IMR-90 (cell line): ENCODE measurements around the gene MRPL10. TPM values are rescaled to one million over a fixed set of nuclear protein-coding genes. Genes with fewer than 3 reads are reported as not detected.

Source experiments
- ATAC-seq: fragments of 200-7000 bp; cut with Tn5 transposase; 2 replicates; pipeline ENCODE4 v1.9.1; 2020; ENCODE audit warnings: low read depth, mild to moderate bottlenecking, moderate library complexity
- BruUV-seq: library from RNA; stranded (reverse); fragments of 400-500 nt; replicated peaks from 2 replicates; lab custom pipeline; 2021; lab: Mats Ljungman, UMichigan
- CTCF ChIA-PET: fragments of 300-600 bp; formaldehyde crosslinking; extraction: SDS; loops from one replicate; lab custom pipeline; 2021; ENCODE audit warnings: antibody characterized with exemption; lab: Yijun Ruan, JAX
- POLR2A ChIA-PET: fragments of 300-600 bp; sonication (Branson Sonifier 250); formaldehyde crosslinking; loops from one replicate; lab custom pipeline; 2022; ENCODE audit warnings: antibody characterized with exemption; ENCODE audit not compliant: unreplicated experiment; lab: Charles Lee
- DNase-seq: peaks from one replicate; pipeline ENCODE4 v3.0.0; 2013
- H2AFZ ChIP-seq: replicated peaks from 2 replicates; pipeline ENCODE3; 2013; ENCODE audit warnings: low read length, mild to moderate bottlenecking; ENCODE audit not compliant: poor library complexity
- H2AK5ac ChIP-seq: 2 replicates; pipeline ENCODE4 v1.6.1; 2013; ENCODE audit warnings: low read depth, low read length, inconsistent platforms
- H2AK9ac ChIP-seq: replicated peaks from 2 replicates; pipeline ENCODE3; 2013; ENCODE audit warnings: mild to moderate bottlenecking, low read depth, low read length, moderate library complexity; ENCODE audit not compliant: poor library complexity
- H2BK120ac ChIP-seq: 2 replicates; pipeline ENCODE4 v1.6.1; 2013; ENCODE audit warnings: low read depth, low read length, inconsistent platforms
- H2BK15ac ChIP-seq: 3 replicates; pipeline ENCODE4 v1.6.1; 2013; ENCODE audit warnings: low read depth, low read length, inconsistent platforms
- H2BK20ac ChIP-seq: 2 replicates; pipeline ENCODE4 v1.6.1; 2013; ENCODE audit warnings: low read depth, mild to moderate bottlenecking, inconsistent platforms, low read length, moderate library complexity
- H2BK5ac ChIP-seq: 2 replicates; pipeline ENCODE4 v1.6.1; 2013; ENCODE audit warnings: mild to moderate bottlenecking, low read depth, low read length, inconsistent platforms; ENCODE audit not compliant: poor library complexity, severe bottlenecking
- H3K14ac ChIP-seq: replicated peaks from 2 replicates; pipeline ENCODE4 v1.6.1; 2013; ENCODE audit warnings: low read depth, low read length, inconsistent platforms
- H3K18ac ChIP-seq: 2 replicates; pipeline ENCODE4 v1.6.1; 2013; ENCODE audit warnings: low read depth, low read length, control low read depth
- H3K23ac ChIP-seq: 2 replicates; pipeline ENCODE4 v1.6.1; 2013; ENCODE audit warnings: low read depth, low read length, inconsistent platforms
- H3K27ac ChIP-seq: 2 replicates; pipeline ENCODE4 v1.5.1; 2013; ENCODE audit warnings: mild to moderate bottlenecking, control low read depth, low read length; ENCODE audit not compliant: insufficient read depth
- H3K27me3 ChIP-seq: 2 replicates; pipeline ENCODE4 v1.6.1; 2013; ENCODE audit warnings: low read length; ENCODE audit not compliant: control insufficient read depth, insufficient read depth
- H3K36me3 ChIP-seq: 2 replicates; pipeline ENCODE4 v1.6.1; 2013; ENCODE audit warnings: low read length, mixed read lengths; ENCODE audit not compliant: control insufficient read depth, insufficient read depth
- H3K4ac ChIP-seq: 2 replicates; pipeline ENCODE4 v1.6.1; 2013; ENCODE audit warnings: low read depth, low read length, inconsistent platforms
- H3K4me1 ChIP-seq: 2 replicates; pipeline ENCODE4 v1.6.1; 2013; ENCODE audit warnings: low read length, mixed read lengths; ENCODE audit not compliant: control insufficient read depth, insufficient read depth
- H3K4me2 ChIP-seq: 2 replicates; pipeline ENCODE4 v1.6.1; 2013; ENCODE audit warnings: low read depth, mild to moderate bottlenecking, control low read depth, low read length, moderate library complexity
- H3K4me3 ChIP-seq: 2 replicates; pipeline ENCODE4 v1.5.1; 2013; ENCODE audit warnings: low read depth, mild to moderate bottlenecking, control low read depth, low read length, moderate library complexity; ENCODE audit not compliant: insufficient read depth
- H3K56ac ChIP-seq: 2 replicates; pipeline ENCODE4 v1.6.1; 2013; ENCODE audit warnings: low read length, inconsistent platforms; ENCODE audit not compliant: insufficient read depth; ENCODE audit errors: extremely low read depth
- H3K79me1 ChIP-seq, 2 experiments: 2 replicates each; pipeline ENCODE4 v1.6.1; 2013; ENCODE audit warnings: low read length in 2 of 2, inconsistent platforms in 1 of 2, low read depth in 1 of 2
- H3K9ac ChIP-seq: 2 replicates; pipeline ENCODE4 v1.6.1; 2013; ENCODE audit warnings: low read depth, low read length, control low read depth
- H3K9me1 ChIP-seq: 2 replicates; pipeline ENCODE4 v1.6.1; 2013; ENCODE audit warnings: low read length, inconsistent platforms; ENCODE audit not compliant: insufficient read depth
- H3K9me3 ChIP-seq: 2 replicates; pipeline ENCODE4 v1.6.1; 2013; ENCODE audit warnings: low read length; ENCODE audit not compliant: control insufficient read depth, insufficient read depth
- H4K20me1 ChIP-seq: 2 replicates; pipeline ENCODE4 v1.6.1; 2013; ENCODE audit warnings: low read length, inconsistent platforms; ENCODE audit not compliant: insufficient read depth
- H4K5ac ChIP-seq: 2 replicates; pipeline ENCODE4 v1.6.1; 2013; ENCODE audit warnings: mild to moderate bottlenecking, low read depth, low read length, control low read depth
- H4K8ac ChIP-seq, 2 experiments: 2 replicates each; pipeline ENCODE4 v1.6.1; 2013; ENCODE audit warnings: low read depth in 2 of 2, low read length in 2 of 2, control low read depth in 1 of 2, inconsistent platforms in 1 of 2
- H4K91ac ChIP-seq: 2 replicates; pipeline ENCODE4 v1.6.1; 2013; ENCODE audit warnings: low read depth, low read length, inconsistent platforms; ENCODE audit not compliant: insufficient read depth
- BHLHE40 ChIP-seq: fragments of 150-350 bp; IDR thresholded peaks from 2 replicates; pipeline ENCODE4 v1.6.1; 2016; ENCODE audit warnings: mild to moderate bottlenecking, low read depth, low read length
- CEBPB ChIP-seq: IDR thresholded peaks from 2 replicates; pipeline ENCODE4 v1.6.1; 2012; ENCODE audit warnings: low read depth, low read length, improper control_type of control experiment
- CHD1 ChIP-seq: IDR thresholded peaks from 2 replicates; pipeline ENCODE4 v1.6.1; 2012; ENCODE audit warnings: low read depth, low read length, improper control_type of control experiment
- FOS ChIP-seq: fragments of 150-350 bp; IDR thresholded peaks from 2 replicates; pipeline ENCODE4 v1.6.1; 2016; ENCODE audit warnings: low read depth, low read length
- MAFK ChIP-seq: IDR thresholded peaks from 2 replicates; pipeline ENCODE4 v1.6.1; 2012; ENCODE audit warnings: low read depth, low read length, improper control_type of control experiment
- MAZ ChIP-seq: IDR thresholded peaks from 2 replicates; pipeline ENCODE4 v1.6.1; 2012; ENCODE audit warnings: low read depth, mild to moderate bottlenecking, low read length, improper control_type of control experiment, moderate library complexity, borderline replicate concordance
- MXI1 ChIP-seq: IDR thresholded peaks from 2 replicates; pipeline ENCODE4 v1.6.1; 2012; ENCODE audit warnings: low read depth, mild to moderate bottlenecking, low read length, moderate library complexity, borderline replicate concordance
- NFE2L2 ChIP-seq: fragments of 150-350 bp; IDR thresholded peaks from 2 replicates; pipeline ENCODE4 v1.6.1; 2016; ENCODE audit warnings: low read depth, mild to moderate bottlenecking, low read length
- POLR2A ChIP-seq: IDR thresholded peaks from 2 replicates; pipeline ENCODE4 v1.6.1; 2012; ENCODE audit warnings: mild to moderate bottlenecking, low read depth, low read length
- RAD21 ChIP-seq: IDR thresholded peaks from 2 replicates; pipeline ENCODE4 v1.6.1; 2012; ENCODE audit warnings: low read length, improper control_type of control experiment
- RCOR1 ChIP-seq: IDR thresholded peaks from 2 replicates; pipeline ENCODE4 v1.6.1; 2012; ENCODE audit warnings: mild to moderate bottlenecking, low read length, improper control_type of control experiment; ENCODE audit not compliant: insufficient replicate concordance
- RFX5 ChIP-seq: IDR thresholded peaks from 2 replicates; pipeline ENCODE4 v1.8.0; 2012; ENCODE audit warnings: low read depth, mild to moderate bottlenecking, low read length, moderate library complexity
- SMC3 ChIP-seq: fragments of 150-350 bp; IDR thresholded peaks from 2 replicates; pipeline ENCODE4 v1.6.1; 2016; ENCODE audit warnings: low read depth, mild to moderate bottlenecking, antibody characterized with exemption, low read length, moderate library complexity
- USF2 ChIP-seq: fragments of 150-350 bp; IDR thresholded peaks from 2 replicates; pipeline ENCODE4 v1.6.1; 2017; ENCODE audit warnings: mild to moderate bottlenecking, antibody characterized with exemption, low read length, low read depth
- WGBS, 2 experiments: methylation state at CpG; one replicate each; pipeline versions ENCODE4 v1.1.5 to v1.1.7; 2013; ENCODE audit warnings: missing lambda C conversion rate in 2 of 2; ENCODE audit not compliant: insufficient read length in 1 of 2; ENCODE audit errors: extremely low coverage in 2 of 2; 5-methylcytosine and 5-hydroxymethylcytosine counted together
- dilution Hi-C: fragments of 300-500 bp; cut with HindIII; formaldehyde crosslinking; loops from one replicate; pipeline ENCODE4 v1.14.3; 2018; ENCODE audit warnings: low sequenced_read_pairs; ENCODE audit not compliant: unreplicated experiment
- in situ Hi-C: fragments of 300-500 bp; cut with MboI; formaldehyde crosslinking; loops from 3 replicates; pipeline ENCODE4 v1.14.3; 2019; ENCODE audit warnings: low sequenced_read_pairs, inconsistent platforms, mixed read lengths
- intact Hi-C: fragments of 100-400 bp; cut with micrococcal nuclease; formaldehyde crosslinking; loops from 2 replicates; pipeline ENCODE4 v1.10.0; 2022
- polyA plus RNA-seq, 3 experiments: library from polyadenylated mRNA; depleted of rRNA; stranded (reverse); fragments of >200 nt; gene quantifications; 2 replicates each; pipeline ENCODE4 v1.2.3, GENCODE V29; 2012; ENCODE audit warnings: low replicate concordance in 1 of 3
- total RNA-seq: library from RNA; depleted of rRNA; stranded (reverse); fragments of >200 nt; gene quantifications from 2 replicates; pipeline ENCODE4 v1.2.3, GENCODE V29; 2012
- TF ChIP-seq, protein P1 (sequence below): fragments of 150-350 bp; IDR thresholded peaks from 2 replicates; pipeline ENCODE4 v1.6.1; 2016; ENCODE audit warnings: low read depth, mild to moderate bottlenecking, low read length, moderate library complexity, borderline replicate concordance

Gene MRPL10
- total and polyA plus RNA-seq, 2 of the 4 experiments (the other 2 are of a cell fraction) = 32.3 to 61.8 TPM

DNA sequence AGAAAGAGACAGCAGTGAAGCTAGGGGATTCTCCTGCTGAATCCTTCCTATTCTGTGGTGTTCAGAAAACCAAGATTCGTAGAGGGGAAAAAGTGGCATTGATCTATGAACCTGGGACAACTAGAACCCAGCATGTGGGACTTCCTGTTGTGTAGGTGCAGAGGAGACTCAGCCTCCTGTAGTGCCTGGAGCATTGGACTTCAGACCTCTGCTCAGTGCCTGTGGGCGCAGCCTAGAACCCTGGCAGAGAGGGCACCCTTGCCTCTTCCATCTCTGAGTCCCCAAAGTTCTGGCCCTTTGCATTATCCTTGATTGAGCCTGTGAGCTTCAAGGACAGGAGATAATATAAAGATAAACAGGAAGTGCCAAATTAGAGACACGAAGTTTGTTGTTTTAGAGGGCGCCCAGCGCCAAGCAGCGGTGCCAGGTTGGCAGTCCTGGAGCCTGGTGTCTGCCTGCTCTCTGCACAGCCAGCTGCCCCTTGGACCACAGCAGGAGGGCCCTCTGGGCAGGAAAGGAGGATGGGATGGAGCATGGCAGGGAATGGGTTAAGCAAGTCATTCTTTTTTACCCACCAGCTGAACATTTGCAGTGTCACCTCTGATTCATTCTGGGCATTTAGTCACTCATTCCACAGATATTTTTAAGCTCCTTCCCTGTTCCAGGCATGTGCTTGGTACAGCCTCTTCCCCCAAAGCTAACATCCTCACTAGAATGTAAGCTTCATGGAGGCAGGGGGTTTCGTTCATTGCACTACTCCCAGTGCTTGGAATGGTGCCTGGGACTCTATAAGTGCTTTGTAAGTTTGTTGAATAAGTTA is 31.5 kb upstream of the MRPL10 start:
- Histone ChIP-seq H3K79me1 (no peaks in the 10 kb centered on the region), H3K56ac (peak overlapping the region; percentile 31), H4K91ac (peak overlapping the region; percentile 92), H3K9ac (no peak overlapping the region), H4K5ac (peak overlapping the region; percentile 62), H3K4me2 (peak overlapping the region; percentile 5; the same call in 1 of the 2 replicates), H2BK20ac (peak overlapping the region; percentile 99), H3K9me1 (peaks cover 5% of the 10 kb centered on the region), H2BK15ac (peak overlapping the region; percentile 92; the same call in 2 of the 3 replicates), H3K9me3 (peaks cover 3% of the 10 kb centered on the region; the same call in 1 of the 2 replicates), H2AK9ac (peak overlapping the region; percentile 91), H2AFZ (peak overlapping the region; percentile 94), H3K27ac (peak overlapping the region; percentile 66), H3K4me1 (peaks cover 8% of the 10 kb centered on the region), H3K4ac (peak overlapping the region; percentile 98), H3K18ac (peak overlapping the region; percentile 81), H4K8ac (peak overlapping the region; percentile 88 to 97), H4K20me1 (no peaks in the 10 kb centered on the region), H2BK120ac (peak overlapping the region; percentile 99), H3K14ac (peak overlapping the region; percentile 95), H3K4me3 (no peak overlapping the region), H2BK5ac (peak overlapping the region; percentile 98), H3K27me3 (peaks cover 7% of the 10 kb centered on the region; the same call in 1 of the 2 replicates), H3K36me3 (no peaks in the 10 kb centered on the region), H3K23ac (peak overlapping the region; percentile 94), H2AK5ac (peak overlapping the region; percentile 89)
- CTCF ChIA-PET = interaction anchor here (0.5 to 0.9 kb wide), 2 partner anchors 20 to 21 kb away, joined by 3 to 4 read pairs; no protein-coding TSS in a partner anchor
- intact Hi-C loops = no loop called here
- TF ChIP-seq SMC3 = no peak
- peak; percentile 83 for TF ChIP-seq BHLHE40
- TF ChIP-seq RCOR1 = peak; percentile 86
- peak; percentile 49; the same call in 1 of the 2 replicates for TF ChIP-seq USF2
- no peak for TF ChIP-seq MXI1
- TF ChIP-seq MAFK = peak; percentile 68
- TF ChIP-seq NFE2L2 = peak; percentile 92
- TF ChIP-seq CEBPB = 0 out of 2 replicates have a peak, but pooled peaks have one; percentile 36
- no peak for TF ChIP-seq POLR2A
- TF ChIP-seq, protein P1, sequence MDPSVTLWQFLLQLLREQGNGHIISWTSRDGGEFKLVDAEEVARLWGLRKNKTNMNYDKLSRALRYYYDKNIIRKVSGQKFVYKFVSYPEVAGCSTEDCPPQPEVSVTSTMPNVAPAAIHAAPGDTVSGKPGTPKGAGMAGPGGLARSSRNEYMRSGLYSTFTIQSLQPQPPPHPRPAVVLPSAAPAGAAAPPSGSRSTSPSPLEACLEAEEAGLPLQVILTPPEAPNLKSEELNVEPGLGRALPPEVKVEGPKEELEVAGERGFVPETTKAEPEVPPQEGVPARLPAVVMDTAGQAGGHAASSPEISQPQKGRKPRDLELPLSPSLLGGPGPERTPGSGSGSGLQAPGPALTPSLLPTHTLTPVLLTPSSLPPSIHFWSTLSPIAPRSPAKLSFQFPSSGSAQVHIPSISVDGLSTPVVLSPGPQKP = no peak
- no peak for TF ChIP-seq MAZ
- TF ChIP-seq RAD21 = no peak
- TF ChIP-seq CHD1 = no peak
- TF ChIP-seq RFX5 = no peak
- TF ChIP-seq FOS = peak; percentile 80
- no TSS peak for BruUV-seq
- WGBS, 2 experiments = no CpG with 5 or more reads among the region's 7 CpGs
- dilution Hi-C loops = no loop called here
- in situ Hi-C loops = no loop called here
- ATAC-seq (peak; percentile 91), DNase-seq (peak; percentile 90)
- POLR2A ChIA-PET = no interaction called here
